CD4-positive, alpha-beta T cell treated with Interleukin-12 subunit alpha and Interleukin-12 subunit beta, for 1 hour (primary cell): ENCODE results near the gene GMCL1.
"Not testable (repeated sequence)": the region's sequence is repeated elsewhere in the genome, so short reads cannot be mapped to it uniquely, and the experiment has no call there.

ENCODE experiments used
- DNase-seq: peaks from one replicate; pipeline ENCODE4 v3.0.0-alpha.2; 2020

GMCL1 gene

GRCh38 chr2:69829256-69830044 is at the start of gene GMCL1:
TSS of gene GMCL1 (plus strand) at chr2:69829660. CDS start at chr2:69829893, 233 bp downstream.
- peak; percentile 99 for DNase-seq

- DNase-seq = no peak
Measured at GRCh38 chr2:69780921-69781320, 48.5 kb upstream of the GMCL1 start.

- DNase-seq = no peak
Measured at GRCh38 chr2:69781321-69782248, 47.9 kb upstream of the GMCL1 start.

- DNase-seq = no peak
Measured at GRCh38 chr2:69784228-69784627, 45.2 kb upstream of the GMCL1 start.

- DNase-seq = no peak
Measured at GRCh38 chr2:69785358-69785757, 44.1 kb upstream of the GMCL1 start.

- no peak for DNase-seq
Measured at GRCh38 chr2:69786052-69786560, 43.4 kb upstream of the GMCL1 start.

GRCh38 chr2:69789175-69789721 is 40.2 kb upstream of the GMCL1 start:
- DNase-seq = no peak

GRCh38 chr2:69789772-69790600 is 39.5 kb upstream of the GMCL1 start:
- DNase-seq = no peak

- no peak for DNase-seq
Measured at GRCh38 chr2:69790601-69790959, 38.9 kb upstream of the GMCL1 start.

- DNase-seq = no peak
Measured at GRCh38 chr2:69791045-69791444, 38.4 kb upstream of the GMCL1 start.

GRCh38 chr2:69796174-69796573 is 33.3 kb upstream of the GMCL1 start:
- DNase-seq = no peak

GRCh38 chr2:69797235-69797634 is 32.2 kb upstream of the GMCL1 start:
- no peak for DNase-seq

GRCh38 chr2:69797836-69798289 is 31.6 kb upstream of the GMCL1 start:
- no peak for DNase-seq

- DNase-seq = no peak
Measured at GRCh38 chr2:69798290-69798908, 31.1 kb upstream of the GMCL1 start.

- DNase-seq = no peak
Measured at GRCh38 chr2:69798909-69799526, 30.4 kb upstream of the GMCL1 start.

GRCh38 chr2:69801745-69802290 is 27.6 kb upstream of the GMCL1 start:
- DNase-seq = no peak

- DNase-seq = not testable (repeated sequence)
Measured at GRCh38 chr2:69802781-69803367, 26.6 kb upstream of the GMCL1 start.

GRCh38 chr2:69804416-69804815 is 25.0 kb upstream of the GMCL1 start:
- DNase-seq = no peak

GRCh38 chr2:69805887-69806286 is 23.6 kb upstream of the GMCL1 start:
- no peak for DNase-seq

- no peak for DNase-seq
Measured at GRCh38 chr2:69807821-69808540, 21.5 kb upstream of the GMCL1 start.
